Muscle of arm (tissue), 12 donors: ENCODE measurements around the gene SOSTDC1. TPM values are rescaled to one million over a fixed set of nuclear protein-coding genes. Genes with fewer than 3 reads are reported as not detected.

Source experiments
- DNase-seq: peaks from one replicate; pipeline ENCODE4 v3.0.0-alpha.2; 2013
- polyA plus RNA-seq, 12 donors: library from polyadenylated mRNA; unstranded; fragments of 120-200 nt; gene quantifications; one replicate each; pipeline ENCODE4 v1.2.1, GENCODE V29; 2013; ENCODE audit not compliant: insufficient read length in 12 of 12

Gene SOSTDC1
- polyA plus RNA-seq, 12 donors: 7.0 to 39.3 (median 14.8) TPM; not detected in 2

DNA sequence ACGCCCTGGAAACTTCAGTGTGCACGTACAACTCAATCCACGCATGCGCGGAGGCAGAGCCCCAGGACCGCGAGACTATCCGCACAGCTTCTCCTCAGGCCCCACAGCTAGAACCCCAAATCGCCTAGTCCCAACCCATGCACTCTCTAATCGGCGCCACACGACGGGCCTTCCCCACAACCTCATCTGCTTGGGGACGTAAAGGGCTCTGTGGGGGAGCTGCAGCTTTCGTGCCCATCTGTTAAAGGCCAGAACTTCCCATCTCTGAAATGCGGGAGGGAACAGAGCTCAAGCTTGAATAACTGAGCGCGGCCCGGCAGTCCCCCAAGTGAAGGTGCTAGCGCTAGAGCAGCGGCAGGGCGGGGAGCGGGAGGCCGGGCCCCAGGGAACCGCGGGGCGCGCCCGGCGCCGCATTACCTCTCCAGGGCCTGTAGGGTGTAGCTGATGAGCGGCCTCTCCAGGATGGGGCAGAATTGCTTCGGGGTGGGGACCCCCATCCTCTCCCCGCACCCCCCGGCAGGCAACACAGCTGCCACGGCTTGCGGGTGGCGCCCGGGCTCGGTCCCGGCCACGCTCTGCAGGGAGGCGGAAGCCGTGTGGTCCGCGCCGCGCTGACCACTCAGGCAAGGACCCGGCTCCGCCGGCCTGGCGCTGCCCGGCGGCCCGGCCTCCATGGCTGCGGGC lies 44.7 kb downstream of the SOSTDC1 start:
- peak; percentile 92 for DNase-seq

DNA sequence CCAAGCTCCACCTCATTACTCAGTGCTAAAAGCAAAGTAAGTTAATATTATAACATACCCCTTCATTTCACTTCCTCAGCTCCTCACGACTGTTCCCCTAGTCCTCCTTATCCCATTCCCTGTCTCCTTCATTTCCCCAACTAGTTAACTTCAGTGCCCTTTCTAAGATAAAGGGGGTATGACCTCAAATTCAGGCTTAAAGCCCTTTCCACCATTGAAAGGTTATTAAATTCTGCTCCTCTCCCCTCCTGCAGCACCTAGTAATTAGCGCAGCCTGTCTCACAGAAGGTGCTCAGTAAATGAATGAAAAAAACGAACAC lies 45.2 kb downstream of the SOSTDC1 start:
- no peak for DNase-seq

DNA sequence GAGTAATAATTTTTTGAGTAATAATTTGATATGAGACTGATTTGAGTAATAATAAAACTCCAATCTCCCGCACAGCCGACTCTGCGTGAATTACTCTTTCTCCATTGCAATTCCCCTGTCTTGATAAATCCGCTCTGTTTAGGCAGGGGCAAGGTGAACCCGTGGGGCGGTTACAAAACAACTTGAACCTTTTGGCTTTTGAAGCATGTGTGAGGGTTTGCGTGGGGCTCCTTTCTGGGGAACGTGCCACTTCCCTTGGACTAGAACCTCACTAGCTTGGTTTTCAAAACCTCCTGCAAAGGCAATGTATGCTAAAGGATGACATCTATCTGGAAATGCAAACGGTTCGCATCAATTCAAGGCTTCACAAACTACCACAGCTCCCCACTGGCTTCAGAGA lies 45.7 kb downstream of the SOSTDC1 start:
- DNase-seq: no peak

DNA sequence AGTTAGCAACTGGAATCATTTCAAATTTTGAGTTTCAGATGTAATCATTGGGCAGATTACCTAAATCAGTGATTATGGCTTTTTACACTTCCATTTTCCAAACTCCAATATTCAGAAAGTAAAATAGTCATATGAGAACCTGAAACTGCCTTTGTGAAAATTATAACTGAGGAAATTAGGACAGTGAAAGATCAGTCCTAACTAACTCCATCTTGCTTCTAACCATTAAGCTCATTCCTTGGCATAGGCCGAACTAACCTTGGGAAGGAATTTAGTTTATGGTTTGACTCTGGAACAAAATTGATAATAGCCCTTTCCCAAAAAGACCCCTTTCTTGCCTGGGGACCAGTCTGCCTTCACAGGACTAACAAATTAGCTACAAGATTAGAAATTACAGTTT lies 46.4 kb downstream of the SOSTDC1 start:
- no peak for DNase-seq

DNA sequence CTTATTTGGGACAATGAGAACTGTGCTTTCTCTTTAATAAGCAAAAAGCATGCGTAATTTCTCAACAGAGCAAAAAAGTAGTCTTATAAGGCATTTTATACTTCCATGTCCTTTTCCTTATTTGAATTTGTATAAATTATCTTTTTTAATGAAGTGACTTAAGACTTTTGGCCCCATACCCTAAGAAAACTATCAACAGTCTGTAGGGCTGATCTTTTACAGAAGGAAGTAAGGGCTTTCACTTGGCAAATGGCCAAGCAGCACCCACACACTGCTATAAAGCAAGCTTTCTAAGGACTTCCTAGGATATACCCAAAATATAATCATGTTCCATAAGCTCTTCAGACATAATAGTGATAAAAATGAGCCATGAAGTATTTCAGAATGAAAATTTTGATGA lies 47.6 kb downstream of the SOSTDC1 start:
- DNase-seq: no peak

DNA sequence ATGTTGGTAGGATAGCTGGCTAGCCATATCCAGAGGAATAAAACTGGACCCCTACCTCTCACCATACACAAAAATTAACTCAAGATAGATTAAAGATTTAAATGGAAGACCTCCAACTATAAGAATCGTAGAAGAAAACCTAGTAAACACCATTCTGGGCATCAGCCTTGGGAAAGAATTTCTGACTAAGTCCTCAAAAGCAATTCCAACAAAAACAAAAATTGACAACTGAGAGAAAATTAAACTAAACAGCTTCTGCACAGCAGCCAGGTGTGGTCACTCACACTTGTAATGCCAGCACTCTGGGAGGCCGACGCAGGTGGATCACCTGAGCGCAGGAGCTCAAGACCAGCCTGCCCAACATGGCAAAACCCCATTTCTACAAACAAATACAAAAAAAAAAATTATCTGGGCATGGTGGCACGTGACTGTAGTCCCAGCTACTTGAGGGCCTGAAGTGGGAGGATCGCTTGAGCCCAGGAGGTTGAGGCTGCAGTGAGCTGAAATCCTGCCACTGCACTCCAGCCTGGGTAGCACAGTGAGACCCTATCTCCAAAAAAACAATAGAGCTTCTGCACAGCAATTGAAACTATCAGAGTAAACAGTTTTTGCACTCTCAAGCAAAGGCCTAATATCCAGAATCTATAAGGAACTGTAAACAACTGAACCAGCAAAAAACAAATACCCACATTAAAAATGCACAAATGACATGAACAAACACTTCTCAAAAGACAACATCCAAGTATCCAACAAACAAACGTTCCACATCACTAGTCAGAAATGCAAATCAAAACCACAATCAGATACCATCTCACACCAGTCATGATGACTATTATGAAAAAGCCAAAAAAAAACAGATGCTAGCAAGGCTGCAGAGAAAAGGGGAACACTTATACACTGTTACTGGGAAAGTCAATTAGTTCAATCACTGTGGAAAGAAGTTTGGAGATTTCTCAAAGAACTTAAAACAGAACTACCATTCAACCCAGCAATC lies 49.0 kb downstream of the SOSTDC1 start:
- no peak for DNase-seq

DNA sequence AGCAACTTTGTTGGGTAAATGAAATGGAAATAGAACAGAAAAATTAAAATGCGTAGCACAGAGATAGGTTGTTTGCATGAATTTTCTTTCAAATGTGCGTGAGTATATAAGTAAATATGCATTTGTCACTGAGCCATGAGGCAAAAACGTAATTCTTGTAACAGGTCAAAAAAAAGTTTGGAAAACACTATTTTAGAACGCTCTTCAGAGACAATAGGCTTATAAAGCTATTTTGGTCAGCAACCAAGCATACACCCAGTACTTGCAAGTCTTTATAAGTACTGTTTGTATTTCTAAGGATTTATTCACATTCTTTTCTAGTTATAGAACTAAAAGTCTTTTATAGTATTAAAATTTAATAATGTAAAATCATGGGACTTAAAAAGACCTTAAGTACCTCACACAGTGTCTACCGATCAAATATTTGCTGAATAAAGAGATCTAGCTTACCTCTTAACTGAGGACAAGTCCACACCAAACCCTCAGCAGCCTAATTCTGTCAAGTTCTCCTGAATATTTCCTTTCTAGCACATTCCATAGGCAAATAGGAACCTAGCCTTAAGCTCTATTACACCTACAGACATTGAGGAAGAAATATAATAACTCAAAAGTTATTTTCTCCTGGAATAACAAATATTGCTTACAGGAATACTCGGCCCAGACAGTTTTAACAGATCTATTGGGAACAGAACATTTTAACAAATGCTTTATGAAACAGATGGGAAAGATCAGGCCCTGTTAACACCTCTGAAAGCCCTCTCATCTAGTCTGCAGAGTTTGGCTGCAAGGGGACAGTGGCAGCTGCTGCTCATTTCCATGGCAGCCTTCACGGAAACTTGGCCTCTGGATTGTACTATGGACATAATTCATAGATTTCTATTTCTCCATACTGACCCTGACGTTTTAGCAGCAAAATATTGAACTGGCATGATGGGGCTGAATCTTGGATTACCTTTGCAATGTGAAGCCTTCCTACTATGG lies 53.0 kb downstream of the SOSTDC1 start:
- peak; percentile 87 for DNase-seq

Other genes with a start within 250 kb of the SOSTDC1 start
- 1 to 10 TPM in 10 of 12 donors, not detected in 2; 2.5 to 6.2 (median 4.4) TPM for gene CRPPA, start 44.2 kb downstream of the SOSTDC1 start, polyA plus RNA-seq
- gene LRRC72, start 61.1 kb upstream of the SOSTDC1 start, polyA plus RNA-seq: not detected
- 10 to 100 TPM in 11 of 12 donors, not detected in 1; 20.3 to 33.3 (median 26.2) TPM for gene ANKMY2, start 180.0 kb upstream of the SOSTDC1 start, polyA plus RNA-seq
- gene BZW2, start 180.4 kb upstream of the SOSTDC1 start, polyA plus RNA-seq: 1,000 to 10,000 TPM in 1 of 12 donors, 100 to 1,000 TPM in 10, 10 to 100 TPM in 1; 86.8 to 2,729 (median 175) TPM